AG04450 (cell line): ENCODE results near the gene RAG2. TPM values are rescaled to one million over a fixed set of nuclear protein-coding genes. Genes with fewer than 3 reads are reported as not detected.

Source experiments
- CTCF ChIA-PET: fragments of 300-600, 350-600 bp; formaldehyde crosslinking; extraction: SDS; loops from one replicate; lab custom pipeline; 2022; ENCODE audit warnings: antibody characterized with exemption, inconsistent platforms; lab: Charles Lee
- POLR2A ChIA-PET: fragments of 350-600 bp; formaldehyde crosslinking; extraction: SDS; loops from one replicate; lab custom pipeline; 2021; ENCODE audit warnings: antibody characterized with exemption, inconsistent platforms; lab: Yijun Ruan, JAX
- DNase-seq: peaks from one replicate; pipeline ENCODE4 v3.0.0-alpha.2; 2011; ENCODE audit warnings: low read depth, low spot score
- H3K27ac ChIP-seq: one replicate; pipeline ENCODE4 v1.5.1; 2012; ENCODE audit warnings: low read depth, low read length, control low read depth
- H3K27me3 ChIP-seq: one replicate; pipeline ENCODE4 v1.6.0; 2012; ENCODE audit warnings: low read length; ENCODE audit not compliant: control insufficient read depth, insufficient read depth
- H3K4me3 ChIP-seq: 2 replicates; pipeline ENCODE4 v1.5.1; 2011; ENCODE audit warnings: mild to moderate bottlenecking, low read depth, low read length, control low read depth
- H3K9me3 ChIP-seq: 2 replicates; pipeline ENCODE4 v1.5.1; 2012; ENCODE audit warnings: low read length; ENCODE audit not compliant: control insufficient read depth, insufficient read depth
- polyA plus RNA-seq: library from polyadenylated mRNA; depleted of rRNA; stranded (reverse); fragments of >200 nt; gene quantifications from 2 replicates; pipeline ENCODE4 v1.2.3, GENCODE V29; 2011
- TF ChIP-seq, protein P1 (sequence below): IDR thresholded peaks from 2 replicates; pipeline ENCODE4 v1.5.1; 2011; ENCODE audit warnings: low read depth, low read length, control low read depth, inconsistent platforms

Gene RAG2
- polyA plus RNA-seq, 1 experiment: not detected

DNA sequence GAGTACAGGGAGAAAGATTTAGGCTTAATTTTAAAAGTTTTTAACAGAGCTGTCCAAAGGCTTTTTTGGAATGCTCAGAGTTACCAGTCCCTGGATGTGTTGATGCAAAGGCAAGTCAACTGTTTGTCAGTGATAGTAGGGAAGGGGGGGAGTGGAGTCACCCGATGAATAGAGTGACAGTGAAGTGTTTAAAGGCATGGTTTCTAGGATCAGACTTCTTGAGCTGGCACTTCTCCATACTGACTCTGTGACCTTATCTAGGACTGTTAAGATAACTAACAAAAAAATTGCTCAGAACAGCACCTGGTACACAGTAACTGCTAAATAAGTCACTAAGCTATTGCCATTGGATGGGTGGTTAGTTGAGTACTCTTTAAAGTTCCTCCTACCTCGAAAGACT, 11.3 kb upstream of the RAG2 start:
- TF ChIP-seq, protein P1, sequence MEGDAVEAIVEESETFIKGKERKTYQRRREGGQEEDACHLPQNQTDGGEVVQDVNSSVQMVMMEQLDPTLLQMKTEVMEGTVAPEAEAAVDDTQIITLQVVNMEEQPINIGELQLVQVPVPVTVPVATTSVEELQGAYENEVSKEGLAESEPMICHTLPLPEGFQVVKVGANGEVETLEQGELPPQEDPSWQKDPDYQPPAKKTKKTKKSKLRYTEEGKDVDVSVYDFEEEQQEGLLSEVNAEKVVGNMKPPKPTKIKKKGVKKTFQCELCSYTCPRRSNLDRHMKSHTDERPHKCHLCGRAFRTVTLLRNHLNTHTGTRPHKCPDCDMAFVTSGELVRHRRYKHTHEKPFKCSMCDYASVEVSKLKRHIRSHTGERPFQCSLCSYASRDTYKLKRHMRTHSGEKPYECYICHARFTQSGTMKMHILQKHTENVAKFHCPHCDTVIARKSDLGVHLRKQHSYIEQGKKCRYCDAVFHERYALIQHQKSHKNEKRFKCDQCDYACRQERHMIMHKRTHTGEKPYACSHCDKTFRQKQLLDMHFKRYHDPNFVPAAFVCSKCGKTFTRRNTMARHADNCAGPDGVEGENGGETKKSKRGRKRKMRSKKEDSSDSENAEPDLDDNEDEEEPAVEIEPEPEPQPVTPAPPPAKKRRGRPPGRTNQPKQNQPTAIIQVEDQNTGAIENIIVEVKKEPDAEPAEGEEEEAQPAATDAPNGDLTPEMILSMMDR: no peak
- H3K27ac ChIP-seq: no peak overlapping the region
- no peaks in the 10 kb centered on the region for H3K9me3 ChIP-seq
- DNase-seq: no peak
- ChIA-PET CTCF (interaction anchor here (0.9 to 2.0 kb wide), 3 partner anchors 12 to 137 kb away, joined by 3 to 10 read pairs (median 5); no protein-coding TSS in a partner anchor), POLR2A (no interaction called here)
- H3K4me3 ChIP-seq: no peak overlapping the region
- H3K27me3 ChIP-seq: no peaks in the 10 kb centered on the region

DNA sequence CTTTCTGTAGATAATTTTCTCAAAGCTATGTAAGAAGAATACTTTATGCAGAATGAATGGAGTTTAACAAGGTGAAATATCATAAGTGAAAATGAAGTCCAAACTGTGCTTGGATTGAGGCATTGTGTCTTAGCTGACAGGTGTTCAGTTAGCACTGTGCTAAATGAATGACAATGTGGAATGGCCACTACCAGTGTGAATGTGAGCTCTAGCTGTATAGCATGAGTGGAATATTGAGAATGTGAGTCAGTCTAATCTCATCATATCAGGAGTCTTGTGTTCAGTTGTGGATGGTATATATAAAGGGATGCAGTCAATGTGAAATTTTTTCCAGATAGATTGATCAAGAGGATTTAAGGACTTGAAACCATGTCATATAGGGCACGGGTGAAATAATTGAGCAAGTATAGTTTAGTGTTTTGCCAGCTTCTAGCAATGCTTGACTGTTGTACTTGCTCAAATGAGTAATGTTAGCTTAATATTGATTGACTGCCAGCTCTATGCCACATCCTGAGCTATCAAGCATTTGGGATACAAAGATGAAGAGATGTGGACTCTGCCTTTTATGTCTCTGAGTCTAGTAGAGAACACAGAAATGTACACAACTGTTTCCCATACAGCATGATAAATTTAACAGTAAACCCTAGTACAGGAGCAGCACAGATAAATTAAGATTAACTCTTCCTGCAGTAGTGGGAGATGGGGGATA, 10.6 kb upstream of the RAG2 start:
- no peak for DNase-seq
- Histone ChIP-seq H3K27ac (no peak overlapping the region), H3K27me3 (no peaks in the 10 kb centered on the region), H3K4me3 (no peak overlapping the region), H3K9me3 (no peaks in the 10 kb centered on the region)
- ChIA-PET CTCF (interaction anchor here (0.9 to 2.0 kb wide), 3 partner anchors 13 to 138 kb away, joined by 3 to 10 read pairs (median 5); no protein-coding TSS in a partner anchor), POLR2A (no interaction called here)
- TF ChIP-seq, protein P1: no peak

DNA sequence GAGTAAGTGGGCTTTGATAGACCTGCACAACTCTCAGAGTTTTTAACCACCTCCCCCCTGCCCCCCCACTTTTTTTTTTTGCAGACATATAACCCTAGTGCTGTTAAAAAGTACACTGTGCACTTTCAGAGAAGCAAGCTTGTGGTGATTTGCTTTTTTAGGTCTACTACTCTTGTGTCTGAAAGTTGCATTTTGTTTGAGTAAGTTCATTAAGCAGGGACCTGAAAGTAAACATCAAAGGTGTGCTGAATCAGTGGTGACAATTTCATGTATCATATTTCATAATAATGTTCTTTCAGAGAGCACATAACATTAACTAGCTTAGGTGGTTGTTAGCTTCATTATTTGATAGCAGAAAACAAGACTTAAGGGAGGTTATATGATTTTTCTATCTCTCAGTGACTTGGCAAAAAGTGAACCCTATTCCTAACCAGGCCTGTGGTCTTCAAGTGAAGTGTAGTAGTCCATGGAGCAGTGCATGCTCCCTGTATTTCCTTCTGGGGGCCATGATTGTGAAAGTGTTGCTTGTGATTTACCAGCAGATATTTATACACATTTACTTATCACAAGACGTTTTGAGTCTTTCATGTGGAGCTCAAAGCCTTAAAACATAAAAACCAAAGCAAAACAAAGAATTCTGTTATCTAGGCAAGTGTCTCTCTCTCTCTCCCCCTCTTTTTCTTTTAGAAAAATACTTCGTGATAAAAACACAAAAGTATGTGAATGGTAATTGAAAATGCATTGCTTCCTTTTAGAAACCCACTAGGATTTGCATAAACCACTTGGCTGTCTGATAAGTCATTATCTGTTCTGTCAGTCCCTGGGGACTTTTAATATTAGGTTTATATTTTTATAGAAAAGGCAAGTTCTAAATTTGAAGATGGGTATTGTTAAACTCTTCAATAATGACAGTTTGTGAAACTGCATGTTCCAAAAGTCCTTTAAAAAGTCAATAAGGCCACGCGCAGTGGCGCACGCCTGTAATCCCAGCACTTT, 7.5 kb upstream of the RAG2 start:
- POLR2A ChIA-PET: no interaction called here
- Histone ChIP-seq H3K9me3 (no peaks in the 10 kb centered on the region), H3K4me3 (no peak overlapping the region), H3K27ac (no peak overlapping the region), H3K27me3 (no peaks in the 10 kb centered on the region)
- TF ChIP-seq, protein P1: no peak
- CTCF ChIA-PET: interaction anchor here (0.6 kb wide), 1 partner anchor 66 kb away, joined by 5 read pairs; no protein-coding TSS in a partner anchor
- no peak for DNase-seq

DNA sequence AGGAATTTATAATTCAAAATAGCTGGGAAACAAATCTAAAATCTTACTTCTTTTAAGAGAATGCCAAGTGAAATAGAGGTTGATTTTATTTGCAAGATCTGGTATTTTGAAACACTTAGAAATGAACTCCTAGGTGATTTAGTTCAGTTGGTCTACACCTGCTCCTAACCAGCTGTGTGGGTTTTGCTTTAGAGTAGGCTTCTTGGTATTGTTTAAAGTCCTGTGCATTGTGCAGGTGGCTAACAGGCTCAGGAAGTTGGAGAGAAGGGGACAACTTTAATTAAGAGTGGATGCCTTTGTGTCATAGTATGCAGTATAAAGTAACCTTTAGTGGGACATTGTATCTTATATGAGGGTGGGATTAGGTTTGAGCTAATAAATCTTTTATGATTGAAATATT, 4.1 kb upstream of the RAG2 start:
- Histone ChIP-seq H3K9me3 (no peaks in the 10 kb centered on the region), H3K4me3 (no peak overlapping the region), H3K27me3 (no peaks in the 10 kb centered on the region), H3K27ac (no peak overlapping the region)
- DNase-seq: no peak
- CTCF ChIA-PET: no interaction called here
- POLR2A ChIA-PET: no interaction called here
- TF ChIP-seq, protein P1: no peak
